HG03108 (cell line): ENCODE measurements around the gene RASSF5.

Experiments
- ATAC-seq: cut with Tn5 transposase; IDR thresholded peaks from one replicate; pipeline ENCODE4 v1.9.1; 2021; ENCODE audit warnings: moderate library complexity; ENCODE audit not compliant: unreplicated experiment

The RASSF5 gene

DNA sequence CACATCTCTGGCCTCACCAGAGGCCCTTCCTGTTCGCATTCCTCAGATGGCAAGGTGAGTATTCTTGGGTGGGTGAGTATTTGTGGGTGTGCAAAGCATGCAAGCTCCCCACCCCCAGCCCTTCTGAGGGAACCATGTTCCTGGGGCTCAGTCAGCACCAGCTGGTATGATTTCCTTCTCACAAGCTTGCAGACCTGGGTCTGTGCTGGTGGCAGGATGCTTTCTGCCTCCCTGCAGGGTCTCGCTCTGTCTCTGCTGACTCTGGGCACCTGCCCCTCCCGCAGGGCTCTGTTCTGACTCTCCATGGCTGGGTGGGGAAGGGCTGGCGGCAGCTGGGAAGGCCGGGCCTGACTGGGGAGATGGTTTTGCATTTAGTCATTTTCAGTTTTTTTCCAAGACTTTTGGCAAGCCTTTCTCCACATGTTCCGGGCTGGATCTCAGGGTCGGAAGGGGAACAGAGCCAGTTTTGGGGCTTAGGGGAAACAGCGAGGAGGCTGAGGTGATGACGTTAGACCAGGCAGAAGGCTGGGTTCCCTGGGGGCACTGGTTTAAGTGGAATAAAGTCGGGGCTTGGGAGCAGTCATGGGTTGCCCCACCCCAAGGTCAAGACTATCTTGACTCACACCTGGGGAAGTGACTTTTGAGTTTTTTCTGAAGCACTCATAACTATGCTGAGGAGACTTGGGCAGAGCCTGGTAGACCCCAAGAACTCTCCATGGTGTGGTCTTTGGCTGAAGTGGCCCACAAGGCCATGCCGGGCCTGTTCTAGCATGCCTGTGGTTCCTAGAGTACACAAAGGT, 6.2 kb downstream of the RASSF5 start:
- ATAC-seq, result no peak

DNA sequence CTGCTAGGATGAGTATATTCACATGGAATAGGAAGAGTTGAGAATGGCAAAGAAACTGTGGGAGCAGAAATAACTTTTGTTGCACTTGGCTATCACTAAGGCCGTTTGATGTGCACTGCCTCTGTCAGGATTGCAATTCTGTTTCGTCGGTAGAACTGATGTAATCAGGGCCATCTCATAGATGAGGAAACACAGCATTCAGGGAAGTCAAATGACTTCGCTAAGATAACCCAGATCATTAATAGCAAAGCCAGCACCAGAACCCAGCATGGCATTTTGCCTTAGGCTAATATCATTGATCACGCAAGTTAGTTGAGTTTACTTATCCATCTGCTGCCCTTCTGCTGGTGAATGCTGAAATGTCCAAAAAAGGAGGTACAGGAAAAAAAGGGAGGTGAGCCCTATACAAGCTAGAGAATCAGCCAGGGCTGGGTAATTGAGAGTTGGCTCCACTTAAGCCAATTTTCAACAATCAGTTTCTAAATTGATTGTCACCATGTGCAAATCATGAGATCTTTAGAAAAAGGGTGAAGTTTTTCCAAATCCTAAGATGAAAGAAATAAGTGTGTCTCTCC, 7.6 kb downstream of the RASSF5 start:
- no peak for ATAC-seq

DNA sequence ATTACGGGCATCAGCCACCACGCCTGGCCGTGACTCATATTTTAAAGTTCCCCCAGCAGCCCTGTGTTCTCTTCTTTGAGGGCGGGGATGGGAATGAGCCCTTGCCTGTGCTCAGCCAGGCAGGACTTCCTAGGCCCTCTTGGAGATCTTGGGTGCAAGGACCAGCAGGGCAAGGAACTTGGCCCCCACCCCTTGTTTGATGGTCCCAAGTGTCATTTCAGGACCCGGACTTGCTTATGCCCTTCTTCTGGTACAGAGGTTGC, 9.3 kb downstream of the RASSF5 start:
- no peak for ATAC-seq

DNA sequence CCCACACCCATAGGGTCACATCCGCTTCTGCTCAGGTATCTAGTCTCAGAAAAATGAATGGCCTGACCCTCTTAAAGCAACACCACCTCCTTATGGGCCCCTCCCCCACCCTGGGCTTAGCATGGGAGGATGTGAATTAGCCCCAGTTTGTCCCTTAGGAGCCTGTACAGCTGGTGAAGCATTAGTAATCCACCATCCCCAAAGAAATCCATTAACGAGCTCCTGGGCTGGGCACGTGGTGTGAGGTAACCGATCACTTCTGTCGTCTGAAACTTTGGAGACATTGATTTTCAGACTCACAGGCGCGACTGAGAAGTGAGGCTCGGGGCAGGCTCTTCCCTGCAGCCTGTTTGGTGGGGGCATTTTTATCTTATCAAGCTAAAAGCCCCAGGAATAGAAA, 10.5 kb downstream of the RASSF5 start:
- no peak for ATAC-seq

DNA sequence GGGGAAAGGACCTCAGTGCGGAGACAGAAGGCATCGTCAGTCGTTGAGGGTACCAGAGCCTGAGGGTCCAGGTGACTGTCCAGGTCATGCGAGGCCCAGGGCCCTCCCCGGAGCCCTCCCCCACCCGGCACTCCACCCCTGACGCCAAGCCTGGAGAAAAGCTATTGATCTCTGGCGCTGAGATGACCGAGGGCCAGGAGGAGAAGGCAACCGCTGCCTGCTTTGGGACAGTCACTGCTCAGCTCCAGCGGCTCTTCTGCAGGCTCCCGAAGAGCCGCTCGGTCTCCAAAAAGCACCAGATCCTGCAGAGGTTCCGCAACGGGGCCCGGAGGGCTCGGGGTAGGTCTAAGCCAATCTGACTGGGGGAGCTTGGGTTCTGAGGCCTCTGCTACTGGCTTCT, 10.9 kb downstream of the RASSF5 start:
- no peak for ATAC-seq

DNA sequence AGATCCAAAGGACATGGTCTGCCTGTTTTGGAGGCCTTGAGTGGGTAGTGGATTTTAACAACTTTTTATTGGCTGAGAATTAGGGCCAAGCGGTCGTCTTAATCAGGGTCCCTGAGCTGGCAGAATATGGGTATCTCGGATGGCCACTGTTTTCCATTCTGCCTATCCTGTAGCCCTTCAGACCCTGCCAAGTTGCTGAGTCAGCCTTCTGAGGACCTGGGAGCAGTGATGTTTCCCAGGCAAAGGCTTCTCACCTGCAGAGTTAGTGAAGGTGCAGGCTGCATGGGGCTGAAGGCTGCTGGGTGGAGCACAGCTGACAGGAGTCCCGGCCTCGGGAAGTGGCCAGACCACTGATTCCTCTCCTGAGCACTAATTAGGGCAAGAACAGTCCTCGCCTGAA, 11.4 kb downstream of the RASSF5 start:
- ATAC-seq, result no peak

DNA sequence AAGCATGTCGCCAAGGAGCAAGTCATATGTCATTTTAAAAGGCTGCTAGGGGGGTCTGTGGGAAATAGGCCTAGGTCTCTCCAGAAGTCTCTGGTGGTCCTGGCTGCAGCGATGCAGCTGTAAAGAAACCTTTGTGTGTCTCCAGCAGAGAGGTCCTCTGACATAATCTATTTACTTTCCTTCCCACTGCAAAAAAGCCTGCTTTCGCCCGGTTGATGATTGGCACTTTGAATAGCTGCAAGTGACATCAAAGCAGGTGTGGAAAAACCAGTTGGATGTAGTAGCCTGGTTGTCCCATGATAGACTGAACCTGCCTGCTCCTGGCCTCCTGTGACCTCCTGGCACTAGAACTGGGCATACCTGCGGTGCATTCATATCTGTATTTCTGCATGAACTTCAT, 13.8 kb downstream of the RASSF5 start:
- ATAC-seq, result no peak

DNA sequence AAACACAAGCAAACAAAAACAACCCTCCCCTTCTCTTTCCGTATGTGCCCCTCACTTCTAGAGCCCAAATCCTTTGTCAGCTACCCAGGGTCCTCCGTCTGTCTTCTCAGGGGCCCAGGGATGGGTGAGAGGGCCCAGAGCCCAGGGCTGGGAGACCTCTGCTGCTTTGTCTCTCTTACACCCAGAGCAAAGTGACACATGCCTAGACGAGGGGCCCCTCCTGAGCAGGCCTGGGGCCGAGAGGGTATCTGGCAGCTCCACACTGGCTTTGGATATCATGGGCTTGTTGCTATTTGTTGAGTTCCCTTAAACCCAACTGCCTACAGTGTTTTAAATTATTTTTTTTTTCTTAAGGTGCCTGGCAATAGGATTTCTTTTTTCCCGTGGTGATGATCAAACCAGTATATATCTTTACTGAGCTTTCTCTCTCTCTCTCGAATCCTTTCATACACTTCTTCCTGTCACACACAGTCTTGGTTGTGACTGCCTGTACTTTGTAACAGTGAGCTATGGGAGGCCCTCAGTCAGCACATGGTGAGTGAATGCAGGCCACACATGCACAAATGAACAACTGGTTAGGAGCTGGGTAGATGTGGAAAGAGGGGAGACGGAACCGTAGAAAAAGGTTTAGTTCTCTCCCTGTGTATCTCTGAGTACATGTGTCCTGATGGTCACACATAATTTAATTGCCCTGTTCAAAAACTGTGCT, 14.5 kb downstream of the RASSF5 start:
- no peak for ATAC-seq

DNA sequence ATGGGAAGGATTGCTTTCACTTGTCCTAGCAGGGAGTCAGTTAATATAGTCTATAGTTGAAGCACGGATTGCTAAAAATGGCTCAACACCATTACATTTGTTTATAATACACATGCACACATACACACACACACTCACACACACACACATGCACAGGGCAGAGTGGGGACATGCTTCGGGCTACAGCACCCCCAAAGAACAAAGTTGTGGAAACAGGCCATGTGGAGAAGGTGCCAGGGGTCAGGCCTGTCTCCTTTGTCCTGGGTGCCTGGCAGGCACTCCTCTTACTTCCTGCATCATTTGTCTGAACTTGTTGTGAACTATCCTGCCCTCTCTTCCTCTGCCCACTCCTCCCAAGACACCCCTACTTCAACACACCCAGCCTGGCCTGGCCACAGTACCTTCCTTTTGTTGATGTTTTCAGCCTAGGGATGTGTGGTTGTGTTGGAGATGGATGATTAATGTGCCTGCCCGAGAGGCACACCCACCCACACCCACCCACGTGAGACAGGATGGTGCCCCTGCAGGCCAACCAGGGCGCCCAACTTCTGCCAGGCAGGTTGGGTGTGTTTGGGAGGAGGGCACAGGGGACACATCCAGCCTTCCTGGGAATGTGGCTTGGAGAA, 17.5 kb downstream of the RASSF5 start:
- ATAC-seq, result no peak

DNA sequence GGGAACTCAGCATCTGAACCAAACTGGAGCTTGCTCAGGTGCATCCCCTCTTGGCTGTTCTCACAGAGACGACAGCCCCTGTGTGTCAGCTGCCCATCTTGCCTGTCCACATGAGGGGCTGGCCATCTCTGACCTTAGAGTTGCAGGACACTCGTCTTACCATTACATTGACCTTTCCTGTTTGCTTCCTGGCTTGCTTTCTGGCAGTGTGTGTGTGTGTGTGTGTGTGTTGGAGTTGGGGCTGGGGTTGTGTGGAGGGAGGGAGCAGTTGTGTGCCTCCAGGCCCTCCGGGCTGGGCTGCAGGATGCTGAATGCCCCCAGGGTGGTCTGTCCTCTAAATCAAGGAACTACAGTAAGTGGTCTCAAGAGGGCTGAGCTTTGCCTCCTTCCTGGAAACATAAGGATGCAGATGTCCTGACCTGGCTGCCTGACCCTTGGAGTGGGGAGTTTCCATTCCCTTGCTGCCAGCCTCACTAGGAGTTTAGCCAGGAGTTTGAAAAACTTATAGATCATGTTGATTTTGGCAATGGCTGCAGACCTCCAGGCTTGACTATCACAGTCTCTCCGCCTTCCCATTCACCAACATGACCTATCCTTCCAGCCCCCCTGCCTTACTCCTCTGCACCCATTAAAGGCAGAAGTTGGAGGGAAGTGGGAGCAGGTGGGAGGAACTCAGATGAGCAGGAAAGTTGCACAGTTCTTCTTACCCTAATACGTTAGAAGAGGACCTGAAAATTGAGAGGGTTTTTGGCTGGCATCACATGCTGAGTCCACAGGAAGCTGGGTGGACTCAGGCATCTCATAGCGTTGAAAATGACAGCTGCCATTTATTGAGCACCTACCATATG, 19.0 kb downstream of the RASSF5 start:
- ATAC-seq, result no peak

DNA sequence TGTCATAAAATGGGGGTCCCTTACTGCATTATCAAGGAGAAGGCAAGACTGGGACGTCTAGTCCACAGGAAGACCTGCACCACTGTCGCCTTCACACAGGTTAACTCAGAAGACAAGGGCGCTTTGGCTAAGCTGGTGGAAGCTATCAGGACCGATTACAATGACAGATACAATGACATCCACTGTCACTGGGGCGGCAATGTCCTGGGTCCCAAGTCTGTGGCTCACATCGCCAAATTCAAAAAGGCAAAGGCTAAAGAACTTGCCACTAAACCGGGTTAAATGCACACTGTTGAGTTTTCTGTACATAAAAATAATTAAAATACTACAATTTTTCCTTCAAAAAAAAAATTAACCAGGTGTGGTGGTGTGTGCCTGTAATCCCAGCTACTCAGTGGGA, 22.1 kb downstream of the RASSF5 start:
- ATAC-seq, result no peak

DNA sequence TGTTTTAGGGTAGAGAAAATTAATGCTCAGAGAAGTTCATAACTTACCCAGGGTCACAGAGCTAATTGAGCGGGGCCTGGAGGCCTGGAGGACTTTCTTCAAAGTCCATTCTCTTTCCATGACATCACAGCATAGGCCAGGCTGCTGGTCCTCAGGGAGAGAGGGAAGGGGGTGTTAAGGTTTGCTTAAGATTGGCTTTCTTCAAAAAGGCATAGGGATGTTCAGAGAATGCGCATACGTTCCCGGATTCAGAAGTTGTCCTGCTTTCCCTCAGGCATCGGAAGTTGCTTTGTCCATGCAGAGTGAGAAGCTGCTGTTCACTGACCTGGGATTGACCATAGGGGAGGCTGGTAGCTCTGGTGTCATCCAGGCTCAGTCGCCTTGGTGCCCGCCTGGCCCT, 25.0 kb downstream of the RASSF5 start:
- ATAC-seq, result no peak

DNA sequence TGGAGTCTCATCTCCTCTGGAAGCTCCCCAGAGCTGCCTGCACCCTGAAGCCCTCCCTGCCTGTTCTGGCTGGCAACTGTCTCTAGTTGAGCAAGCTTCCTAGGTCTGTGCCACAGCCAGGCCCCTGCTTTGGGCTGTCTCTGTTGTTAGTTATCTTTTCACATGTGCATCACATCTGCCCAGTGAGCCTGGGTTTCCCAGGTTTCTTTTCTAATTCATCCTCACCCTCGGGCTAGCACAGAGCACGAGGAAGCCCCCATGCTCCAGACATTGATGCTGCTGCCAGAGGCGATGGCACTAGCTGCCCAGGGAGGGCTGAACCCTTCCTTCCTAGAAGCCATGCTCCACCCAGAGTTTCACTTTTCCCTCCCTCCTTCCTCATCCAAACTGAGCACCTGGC, 27.2 kb downstream of the RASSF5 start:
- no peak for ATAC-seq

DNA sequence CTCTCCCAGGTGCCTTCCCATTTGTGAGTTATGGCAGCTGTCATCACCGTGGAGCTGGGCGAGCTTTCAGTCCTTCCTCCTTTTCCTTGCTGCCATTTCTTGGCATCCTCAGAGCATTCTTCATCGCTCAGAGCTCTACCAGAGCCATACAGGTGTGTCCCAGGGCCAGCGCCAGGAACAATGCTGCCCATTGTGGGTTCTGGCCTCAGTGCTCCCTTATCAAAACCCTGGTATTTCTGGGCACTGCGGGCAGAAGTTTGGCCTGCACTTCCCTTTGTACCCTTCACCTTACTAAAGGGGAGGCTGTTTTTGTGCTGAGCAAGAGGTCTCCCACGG, 28.5 kb downstream of the RASSF5 start:
- no peak for ATAC-seq

DNA sequence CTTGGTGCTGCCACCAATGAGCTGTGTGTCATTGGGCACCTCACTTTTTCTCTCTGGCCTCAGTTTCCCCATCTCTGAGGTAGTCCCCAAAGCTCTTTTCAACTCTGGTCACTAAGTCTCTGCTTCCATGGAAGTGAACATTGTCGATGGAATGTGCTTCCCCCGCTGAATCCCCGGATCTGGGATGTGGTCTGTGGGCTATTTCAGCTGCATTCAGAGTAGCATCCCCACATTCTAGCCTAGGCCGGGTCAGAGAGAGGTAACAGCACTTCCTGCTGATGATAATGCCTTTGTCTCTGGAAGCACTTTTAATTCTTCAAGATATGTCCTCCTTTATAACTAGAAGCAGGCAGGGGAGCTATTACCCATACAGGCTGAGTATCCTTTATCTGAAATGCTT, 29.8 kb downstream of the RASSF5 start:
- no peak for ATAC-seq

DNA sequence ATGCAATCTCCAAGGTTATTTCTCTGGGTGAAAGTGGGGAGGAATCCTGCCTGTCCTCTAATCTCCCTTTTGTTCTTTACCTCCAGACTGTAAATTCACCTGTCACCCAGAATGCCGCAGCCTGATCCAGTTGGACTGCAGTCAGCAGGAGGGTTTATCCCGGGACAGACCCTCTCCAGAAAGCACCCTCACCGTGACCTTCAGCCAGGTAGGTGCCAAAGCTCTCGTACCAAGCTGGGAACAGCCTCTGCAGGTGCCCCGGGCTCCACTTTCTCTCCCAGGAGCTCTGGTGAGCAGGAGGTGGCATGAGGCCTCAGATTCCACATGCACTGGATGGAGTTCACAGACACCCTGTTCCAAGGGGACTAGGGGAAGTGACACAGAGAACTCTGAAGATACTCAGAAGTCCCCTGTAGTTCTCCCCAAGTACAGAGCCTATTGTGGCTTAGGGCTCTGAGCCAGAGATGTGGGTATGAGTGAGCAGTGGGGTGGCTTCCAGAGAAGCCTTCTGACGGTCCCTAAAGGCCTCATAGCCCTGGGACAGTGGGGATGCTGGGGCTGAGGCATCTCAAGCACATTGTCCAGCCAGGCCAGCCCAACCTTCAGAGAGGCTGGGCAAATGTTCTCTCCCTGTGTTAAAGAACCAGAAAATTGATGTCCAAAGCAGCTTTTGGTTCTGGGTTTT, 30.9 kb downstream of the RASSF5 start:
- no peak for ATAC-seq

DNA sequence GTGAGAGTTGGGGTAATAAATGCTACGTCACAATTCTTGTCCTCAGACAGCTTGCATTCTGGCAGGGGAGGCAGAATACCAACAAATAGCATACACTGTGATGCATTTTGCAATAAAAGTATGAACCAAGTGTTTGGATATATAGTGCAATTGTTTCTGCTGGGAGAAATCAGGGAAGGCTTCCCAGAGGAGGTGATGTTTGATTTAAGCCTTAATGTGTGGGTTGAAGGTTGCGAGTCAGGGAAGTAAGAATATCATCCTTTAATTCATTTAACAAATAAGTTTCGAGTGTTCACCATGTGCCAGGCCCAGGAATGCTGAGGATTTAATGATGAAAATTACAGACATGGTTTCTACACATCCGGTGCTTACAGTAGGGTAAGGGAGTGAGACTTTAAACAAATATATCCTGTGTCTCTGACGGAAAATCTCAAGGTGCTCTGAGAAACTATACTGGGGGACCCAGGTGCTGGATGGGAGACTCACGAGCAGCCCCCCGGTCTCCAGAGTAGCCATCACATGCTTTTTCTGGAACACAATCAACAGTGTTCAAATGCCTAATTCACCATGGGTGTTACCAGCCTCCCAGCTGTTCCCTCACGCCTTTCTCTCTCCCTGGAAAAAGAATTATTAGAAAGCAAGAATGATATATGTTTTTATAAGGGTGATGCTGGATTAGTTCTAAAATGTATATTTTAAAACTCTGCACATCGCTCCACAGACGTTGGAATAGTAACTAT, 31.7 kb downstream of the RASSF5 start:
- ATAC-seq, result no peak

DNA sequence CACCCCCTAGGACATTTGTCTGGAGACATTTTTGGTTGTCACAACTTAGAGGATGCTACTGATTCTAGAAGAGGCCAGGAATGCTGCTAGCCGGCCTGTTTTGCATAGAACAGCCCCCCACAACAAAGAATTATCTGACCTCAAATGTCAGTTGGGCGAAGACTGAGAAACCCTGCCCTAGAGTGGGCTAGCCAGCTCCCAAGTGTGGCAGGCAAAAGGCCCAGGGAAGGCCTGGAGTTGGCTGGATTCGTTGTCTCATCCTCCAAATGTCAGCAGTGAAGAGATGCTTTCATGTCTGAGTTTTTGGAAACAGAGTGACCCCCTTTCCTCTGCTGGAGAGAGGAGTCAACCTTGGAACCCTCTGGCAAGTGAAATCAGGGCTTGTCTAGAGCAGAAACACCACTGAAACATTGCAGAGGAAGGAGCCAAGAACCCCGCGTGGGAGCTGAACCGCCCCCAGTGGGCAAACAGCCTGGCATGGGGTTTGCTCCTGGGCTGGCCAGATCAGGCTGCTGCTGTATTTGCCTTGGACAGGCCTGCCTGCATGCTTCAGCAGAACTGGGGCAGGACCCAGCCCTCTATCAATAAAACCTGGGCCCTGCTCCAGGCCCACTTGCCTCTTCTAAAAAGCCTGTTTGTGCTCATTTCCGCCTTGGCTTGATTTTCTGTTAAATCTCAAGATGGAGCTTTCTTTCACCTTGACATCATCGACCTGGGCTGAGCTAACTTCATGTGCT, 32.9 kb downstream of the RASSF5 start:
- no peak for ATAC-seq

DNA sequence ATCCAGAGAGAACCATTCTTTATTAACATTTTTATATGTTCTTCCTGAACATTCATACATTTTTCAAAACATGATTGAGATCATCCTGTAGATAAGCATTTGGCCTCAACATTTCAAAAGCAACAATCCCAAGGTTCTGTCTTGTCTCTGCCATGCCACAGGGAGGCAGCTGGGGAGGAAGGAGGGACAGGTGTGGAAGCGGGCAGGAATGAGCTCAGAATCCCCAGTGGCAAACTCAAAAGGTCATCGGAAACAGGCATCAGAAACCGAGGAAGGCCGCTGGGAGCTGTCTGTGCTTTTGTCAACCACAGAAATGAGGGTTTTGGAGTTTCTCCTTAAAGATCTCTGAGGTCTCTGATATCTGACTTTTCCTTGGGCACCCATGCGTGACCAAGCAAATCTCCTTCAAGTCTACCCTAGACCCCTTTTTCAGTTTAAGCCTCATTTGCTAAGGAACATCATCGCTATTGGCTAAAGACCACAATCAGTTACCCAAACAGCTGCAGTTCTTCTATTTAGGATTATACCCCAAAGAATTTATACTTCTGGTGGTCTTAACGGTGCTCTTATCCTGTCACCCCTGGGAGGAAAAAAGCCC, 34.0 kb downstream of the RASSF5 start:
- ATAC-seq, result no peak
